ENCODE measurements around the gene ERVFRD-1.
"Not testable (repeated sequence)": the region's sequence is repeated elsewhere in the genome, so short reads cannot be mapped to it uniquely, and the experiment has no call there.

The ERVFRD-1 gene

GRCh38 chr6:11126876-11127275, 15.4 kb upstream of the ERVFRD-1 start:
- DNase-seq, result no peak

DNA sequence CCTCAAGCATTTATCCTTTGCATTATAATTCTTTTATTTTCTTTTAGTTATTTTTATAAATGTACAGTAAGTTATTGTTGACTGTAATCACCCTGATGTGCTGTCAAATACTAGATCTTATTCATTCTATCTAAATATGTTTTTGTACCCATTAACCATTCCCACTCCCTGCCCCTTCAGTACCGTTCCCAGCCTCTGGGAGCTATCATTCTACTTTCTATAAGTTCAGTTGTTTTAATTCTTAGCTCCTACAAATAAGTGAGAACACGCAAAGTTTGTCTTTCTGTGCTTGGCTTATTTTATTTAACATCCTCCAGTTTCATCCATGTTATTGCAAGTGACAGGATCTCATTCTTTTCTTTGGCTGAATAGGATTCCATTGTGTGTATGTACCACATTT, 12.5 kb upstream of the ERVFRD-1 start:
- no peak for DNase-seq

GRCh38 chr6:11122380-11122779, 10.9 kb upstream of the ERVFRD-1 start:
- no peak for DNase-seq

GRCh38 chr6:11121851-11122250, 10.3 kb upstream of the ERVFRD-1 start:
- no peak for DNase-seq

DNA sequence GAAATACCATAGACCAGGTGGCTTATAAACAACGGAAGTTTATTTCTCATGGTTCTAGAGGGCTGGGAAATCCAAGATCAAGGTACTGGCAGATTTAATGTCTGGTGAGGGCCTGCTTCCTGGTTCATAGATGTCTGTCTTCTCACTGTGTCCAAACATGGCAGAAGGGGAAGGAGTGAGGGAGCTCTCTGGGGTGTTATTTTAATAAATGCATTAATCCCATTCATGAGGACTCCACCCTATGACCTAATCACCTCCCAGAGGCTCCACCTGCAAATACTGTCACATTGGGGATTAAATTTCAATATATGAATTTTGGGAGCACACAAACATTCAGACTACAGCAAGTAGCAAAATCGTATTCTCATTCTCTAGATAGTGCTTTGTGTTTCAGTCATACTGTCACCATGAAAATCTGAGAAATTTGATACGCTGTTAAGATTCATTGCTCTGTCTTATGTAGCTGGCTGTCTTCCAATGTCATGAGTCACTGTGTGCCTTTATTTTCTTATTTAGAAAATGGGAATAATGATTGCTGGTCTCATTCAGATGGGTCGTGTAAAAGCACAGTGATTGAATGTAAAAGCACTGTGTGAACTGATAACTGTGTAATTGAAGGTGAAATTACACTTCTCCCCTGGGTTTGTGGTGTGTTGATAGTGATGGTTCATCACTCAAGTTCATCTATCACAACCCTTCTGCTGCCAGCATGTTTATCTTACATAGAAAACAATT, 8.9 kb upstream of the ERVFRD-1 start:
- no peak for DNase-seq

DNA sequence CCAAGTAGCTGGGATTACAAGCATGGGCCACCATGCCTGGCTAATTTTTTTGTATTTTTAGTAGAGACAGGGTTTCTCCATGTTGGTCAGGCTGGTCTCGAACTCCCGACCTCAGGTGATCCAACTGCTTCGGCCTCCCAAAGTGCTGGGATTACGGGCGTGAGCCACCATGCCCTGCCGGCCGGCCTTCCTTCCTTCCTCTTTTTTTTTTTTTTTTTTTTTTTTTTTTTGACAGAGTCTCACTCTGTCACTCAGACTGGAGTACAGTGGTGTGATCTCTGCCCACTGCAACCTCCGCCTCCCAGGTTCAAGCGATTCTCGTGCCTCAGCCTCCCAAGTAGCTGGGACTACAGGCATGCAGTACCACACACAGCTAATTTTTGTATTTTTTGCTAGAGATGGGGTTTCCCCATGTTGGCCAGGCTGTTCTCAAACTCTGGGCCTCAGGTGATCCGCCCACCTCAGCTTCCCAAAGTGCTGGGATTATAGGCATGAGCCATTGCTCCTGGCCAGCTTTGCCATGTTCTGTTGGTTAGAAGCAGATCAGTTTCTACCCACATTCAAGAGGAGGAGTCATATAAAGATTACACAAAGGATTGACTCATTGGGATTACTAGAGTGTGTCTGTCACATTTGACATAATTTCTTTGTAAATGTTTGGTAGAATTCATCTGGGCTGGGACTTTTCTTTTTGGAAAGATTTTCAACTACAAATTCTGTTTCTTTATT, 4.4 kb upstream of the ERVFRD-1 start:
- not testable (repeated sequence) for DNase-seq

- DNase-seq, result no peak
Observed at GRCh38 chr6:11113038-11113437, 1.5 kb upstream of the ERVFRD-1 start.

GRCh38 chr6:11111769-11112437, 378 bp upstream of the ERVFRD-1 start:
- no peak for DNase-seq

DNA sequence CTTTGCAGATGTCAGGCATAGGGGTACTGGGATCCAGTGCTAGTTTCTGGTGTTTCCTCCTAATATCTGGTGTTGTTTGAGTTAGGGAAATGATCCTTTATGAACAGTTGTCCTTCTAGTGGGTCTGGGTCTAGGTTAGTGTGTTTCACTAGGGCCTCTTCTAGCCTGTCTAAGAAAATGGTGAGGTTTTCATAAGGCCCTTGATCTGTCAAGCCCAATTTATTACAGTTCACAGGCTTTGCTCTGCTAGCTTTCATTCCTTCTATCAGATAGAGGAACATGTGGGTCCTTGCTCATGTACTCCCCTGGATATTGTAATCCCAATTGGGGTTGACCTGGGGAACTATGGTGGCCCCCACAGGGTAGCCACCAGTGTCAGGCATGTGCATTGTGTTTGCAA, 2.8 kb downstream of the ERVFRD-1 start:
- no peak for DNase-seq

GRCh38 chr6:11103065-11103464, 8.5 kb downstream of the ERVFRD-1 start:
- DNase-seq, result no peak

GRCh38 chr6:11101417-11101816, 10.1 kb downstream of the ERVFRD-1 start:
- DNase-seq, result no peak

GRCh38 chr6:11098004-11098403, 13.5 kb downstream of the ERVFRD-1 start:
- DNase-seq, result no peak

DNA sequence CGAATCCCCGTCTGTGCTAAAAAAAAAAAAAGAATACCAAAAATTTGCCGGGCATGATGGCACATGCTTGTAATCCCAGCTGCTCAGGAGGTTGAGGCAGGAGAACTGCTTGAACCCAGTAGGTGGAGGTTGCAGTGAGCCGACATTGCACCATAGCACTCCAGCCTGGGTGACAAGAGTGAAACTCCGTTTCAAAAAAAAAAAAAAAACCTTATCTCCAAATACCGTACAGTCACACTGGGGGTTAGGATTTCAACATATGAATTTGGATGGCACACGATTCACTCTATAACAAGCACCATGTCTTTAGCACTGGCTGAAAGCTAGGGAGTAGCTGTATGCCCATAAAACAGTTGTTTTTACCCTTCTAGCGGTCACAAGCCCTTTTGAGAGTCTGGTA, 14.0 kb downstream of the ERVFRD-1 start:
- no peak for DNase-seq

DNA sequence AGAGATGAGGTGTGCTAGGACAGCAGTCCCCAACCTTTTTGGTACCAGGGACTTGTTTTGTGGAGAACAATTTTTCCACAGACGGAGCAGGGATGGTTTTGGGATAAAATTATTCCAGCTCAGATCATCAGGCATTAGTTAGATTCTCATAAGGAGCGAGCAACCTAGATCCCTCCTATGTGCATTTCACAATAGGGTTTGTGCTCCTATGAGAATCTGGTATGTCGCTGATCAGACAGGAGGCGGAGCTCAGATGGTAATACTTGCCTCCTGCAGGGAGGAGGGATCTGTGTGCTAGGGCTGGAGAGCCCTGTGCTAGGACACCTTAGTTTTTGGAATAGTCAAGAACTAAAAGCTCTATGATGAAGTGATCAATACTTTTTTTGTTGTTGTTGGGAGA, 15.4 kb downstream of the ERVFRD-1 start:
- DNase-seq, result no peak

DNA sequence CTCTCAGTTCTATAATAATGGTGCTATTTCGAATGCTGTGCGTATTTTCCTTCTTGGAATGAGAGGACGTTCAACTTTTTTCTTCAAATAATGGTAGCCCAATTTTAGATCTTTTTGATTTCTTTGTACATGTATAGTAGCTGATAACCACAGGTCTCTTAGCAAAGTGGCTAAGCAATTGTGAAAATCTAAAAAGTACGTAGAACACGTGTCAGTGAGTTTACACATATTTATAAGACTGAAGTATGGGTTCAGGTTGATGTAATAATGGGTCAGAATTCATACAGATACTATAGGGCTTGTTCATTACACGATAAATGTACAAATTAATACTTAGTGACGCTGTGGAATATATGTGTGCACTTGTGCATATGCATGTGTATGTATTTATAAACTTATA, 16.6 kb downstream of the ERVFRD-1 start:
- DNase-seq, result no peak

GRCh38 chr6:11094411-11094851, 17.1 kb downstream of the ERVFRD-1 start:
- DNase-seq, result no peak

GRCh38 chr6:11093626-11094410, 17.7 kb downstream of the ERVFRD-1 start, which contains the start of gene SMIM13:
SMIM13 (plus strand) TSS chr6:11093834; CDS start chr6:11094314, 480 bp downstream.
- peak; percentile 90 for DNase-seq

GRCh38 chr6:11093376-11093625, 18.2 kb downstream of the ERVFRD-1 start:
- DNase-seq, result no peak

GRCh38 chr6:11092668-11093375, 18.7 kb downstream of the ERVFRD-1 start:
- DNase-seq, result no peak

DNA sequence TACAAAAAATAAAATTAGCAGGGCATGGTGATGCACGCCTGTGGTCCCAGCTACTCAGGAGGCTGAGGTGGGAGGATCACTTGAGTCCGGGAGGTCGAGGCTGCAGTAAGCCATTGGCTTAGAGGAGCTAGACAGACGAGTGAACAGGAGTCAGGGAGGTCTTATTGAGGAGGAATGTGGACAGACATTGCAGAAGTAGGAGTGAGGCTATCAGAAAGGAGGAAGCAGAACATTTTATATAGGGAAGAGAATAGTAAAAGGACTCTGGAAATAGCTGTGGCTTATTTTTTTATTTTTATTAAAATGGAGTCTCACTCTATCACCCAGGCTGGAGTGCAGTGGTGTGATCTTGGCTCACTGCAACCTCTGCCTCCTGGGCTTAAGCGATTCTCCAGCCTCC, 20.4 kb downstream of the ERVFRD-1 start:
- DNase-seq, result not testable (repeated sequence)

- DNase-seq, result no peak
Observed at GRCh38 chr6:11089695-11090094, 21.8 kb downstream of the ERVFRD-1 start.

DNA sequence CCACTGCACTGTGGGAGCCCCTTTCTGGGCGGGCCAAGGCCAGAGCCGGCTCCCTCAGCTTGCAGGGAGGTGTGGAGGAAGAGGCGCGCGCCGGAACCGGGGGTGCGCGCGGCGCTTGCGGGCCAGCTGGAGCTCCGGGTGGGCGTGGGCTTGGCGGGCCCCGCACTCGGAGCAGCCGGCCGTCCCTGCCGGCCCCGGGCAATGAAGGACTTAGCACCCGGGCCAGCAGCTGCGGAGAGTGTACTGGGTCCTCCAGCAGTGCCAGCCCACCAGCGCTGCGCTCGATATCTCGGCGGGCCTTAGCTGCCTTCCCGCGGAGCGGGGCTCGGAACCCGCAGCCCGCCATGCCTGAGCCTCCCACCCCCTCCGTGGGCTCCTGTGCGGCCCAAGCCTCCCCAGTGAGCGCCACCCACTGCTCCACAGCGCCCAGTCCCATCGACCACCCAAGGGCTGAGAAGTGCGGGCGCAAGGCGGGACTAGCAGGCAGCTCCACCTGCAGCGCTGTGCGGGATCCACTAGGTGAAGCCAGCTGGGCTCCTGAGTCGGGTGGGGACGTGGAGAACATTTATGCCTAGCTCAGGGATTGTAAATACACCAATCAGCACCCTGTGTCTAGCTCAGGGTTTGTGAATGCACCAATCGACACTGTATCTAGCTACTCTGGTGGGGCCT, 24.2 kb downstream of the ERVFRD-1 start:
- DNase-seq, result not testable (repeated sequence)

Data from GOT3 (cell line).